ENCODE results near the gene UBR3. TPM values are rescaled to one million over a fixed set of nuclear protein-coding genes. Genes with fewer than 3 reads are reported as not detected.
A peak's percentile ranks its signal among the peaks of the same experiment; 100 is the strongest.
"Not testable (repeated sequence)": the region's sequence is repeated elsewhere in the genome, so short reads cannot be mapped to it uniquely, and the experiment has no call there.

UBR3 gene, protein sequence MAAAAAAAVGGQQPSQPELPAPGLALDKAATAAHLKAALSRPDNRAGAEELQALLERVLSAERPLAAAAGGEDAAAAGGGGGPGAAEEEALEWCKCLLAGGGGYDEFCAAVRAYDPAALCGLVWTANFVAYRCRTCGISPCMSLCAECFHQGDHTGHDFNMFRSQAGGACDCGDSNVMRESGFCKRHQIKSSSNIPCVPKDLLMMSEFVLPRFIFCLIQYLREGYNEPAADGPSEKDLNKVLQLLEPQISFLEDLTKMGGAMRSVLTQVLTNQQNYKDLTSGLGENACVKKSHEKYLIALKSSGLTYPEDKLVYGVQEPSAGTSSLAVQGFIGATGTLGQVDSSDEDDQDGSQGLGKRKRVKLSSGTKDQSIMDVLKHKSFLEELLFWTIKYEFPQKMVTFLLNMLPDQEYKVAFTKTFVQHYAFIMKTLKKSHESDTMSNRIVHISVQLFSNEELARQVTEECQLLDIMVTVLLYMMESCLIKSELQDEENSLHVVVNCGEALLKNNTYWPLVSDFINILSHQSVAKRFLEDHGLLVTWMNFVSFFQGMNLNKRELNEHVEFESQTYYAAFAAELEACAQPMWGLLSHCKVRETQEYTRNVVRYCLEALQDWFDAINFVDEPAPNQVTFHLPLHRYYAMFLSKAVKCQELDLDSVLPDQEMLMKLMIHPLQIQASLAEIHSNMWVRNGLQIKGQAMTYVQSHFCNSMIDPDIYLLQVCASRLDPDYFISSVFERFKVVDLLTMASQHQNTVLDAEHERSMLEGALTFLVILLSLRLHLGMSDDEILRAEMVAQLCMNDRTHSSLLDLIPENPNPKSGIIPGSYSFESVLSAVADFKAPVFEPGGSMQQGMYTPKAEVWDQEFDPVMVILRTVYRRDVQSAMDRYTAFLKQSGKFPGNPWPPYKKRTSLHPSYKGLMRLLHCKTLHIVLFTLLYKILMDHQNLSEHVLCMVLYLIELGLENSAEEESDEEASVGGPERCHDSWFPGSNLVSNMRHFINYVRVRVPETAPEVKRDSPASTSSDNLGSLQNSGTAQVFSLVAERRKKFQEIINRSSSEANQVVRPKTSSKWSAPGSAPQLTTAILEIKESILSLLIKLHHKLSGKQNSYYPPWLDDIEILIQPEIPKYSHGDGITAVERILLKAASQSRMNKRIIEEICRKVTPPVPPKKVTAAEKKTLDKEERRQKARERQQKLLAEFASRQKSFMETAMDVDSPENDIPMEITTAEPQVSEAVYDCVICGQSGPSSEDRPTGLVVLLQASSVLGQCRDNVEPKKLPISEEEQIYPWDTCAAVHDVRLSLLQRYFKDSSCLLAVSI (N-terminal part only)
- polyA plus RNA-seq (ENCODE audit: insufficient read length) = 48.9 TPM

DNA sequence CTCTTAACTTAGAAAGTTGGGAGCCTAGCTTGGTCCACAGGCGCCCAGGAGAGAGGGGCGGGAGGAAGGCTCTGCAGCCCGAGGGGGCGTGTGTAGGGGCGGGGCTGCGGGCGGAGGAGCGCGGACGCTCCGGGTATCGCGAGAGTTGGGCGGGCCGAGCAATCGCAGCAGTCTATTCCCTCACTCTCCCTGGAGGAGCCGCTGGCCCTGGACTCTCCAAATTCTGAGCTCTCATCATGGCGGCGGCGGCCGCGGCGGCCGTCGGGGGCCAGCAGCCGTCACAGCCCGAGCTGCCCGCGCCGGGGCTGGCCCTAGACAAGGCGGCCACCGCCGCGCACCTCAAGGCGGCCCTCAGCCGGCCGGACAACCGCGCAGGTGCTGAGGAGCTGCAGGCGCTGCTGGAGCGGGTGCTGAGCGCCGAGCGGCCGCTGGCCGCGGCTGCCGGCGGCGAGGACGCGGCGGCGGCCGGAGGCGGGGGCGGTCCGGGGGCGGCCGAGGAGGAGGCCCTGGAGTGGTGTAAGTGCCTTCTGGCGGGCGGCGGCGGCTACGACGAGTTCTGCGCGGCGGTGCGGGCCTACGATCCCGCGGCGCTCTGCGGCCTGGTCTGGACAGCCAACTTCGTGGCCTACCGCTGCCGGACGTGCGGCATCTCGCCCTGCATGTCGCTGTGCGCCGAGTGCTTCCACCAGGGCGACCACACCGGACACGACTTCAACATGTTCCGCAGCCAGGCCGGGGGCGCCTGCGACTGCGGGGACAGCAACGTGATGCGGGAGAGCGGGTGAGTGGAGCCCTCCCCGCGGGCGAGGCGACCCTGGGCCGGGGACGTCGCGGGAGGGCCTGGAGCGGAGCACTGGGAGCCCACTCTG lies at the start of gene UBR3:
UBR3 (plus strand) TSS at position 183 of the 869 bp plus-strand sequence; CDS start at position 237, 54 bp downstream.
- DNase-seq (ENCODE audit: low read depth) = peak; percentile 84

DNA sequence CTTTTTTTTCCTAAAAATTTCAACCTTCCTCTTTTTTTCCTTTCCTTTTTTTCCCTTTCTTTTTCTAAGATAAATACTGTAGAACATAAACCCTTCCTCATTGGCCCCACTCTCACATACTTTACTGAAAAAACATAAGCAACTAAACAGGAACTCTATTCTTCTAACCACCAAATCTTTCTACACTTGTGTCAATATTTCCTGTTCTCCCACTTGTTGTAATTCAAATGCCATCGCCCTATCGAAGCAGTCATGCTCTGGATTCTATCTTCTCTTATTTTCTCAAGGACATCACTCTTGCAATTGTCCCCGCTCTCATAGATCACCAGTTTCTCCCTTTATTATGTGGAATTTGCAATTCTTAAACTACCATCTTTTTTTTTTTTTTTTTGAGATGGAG lies 48.8 kb upstream of the UBR3 start:
- DNase-seq (ENCODE audit: low read depth) = no peak

DNA sequence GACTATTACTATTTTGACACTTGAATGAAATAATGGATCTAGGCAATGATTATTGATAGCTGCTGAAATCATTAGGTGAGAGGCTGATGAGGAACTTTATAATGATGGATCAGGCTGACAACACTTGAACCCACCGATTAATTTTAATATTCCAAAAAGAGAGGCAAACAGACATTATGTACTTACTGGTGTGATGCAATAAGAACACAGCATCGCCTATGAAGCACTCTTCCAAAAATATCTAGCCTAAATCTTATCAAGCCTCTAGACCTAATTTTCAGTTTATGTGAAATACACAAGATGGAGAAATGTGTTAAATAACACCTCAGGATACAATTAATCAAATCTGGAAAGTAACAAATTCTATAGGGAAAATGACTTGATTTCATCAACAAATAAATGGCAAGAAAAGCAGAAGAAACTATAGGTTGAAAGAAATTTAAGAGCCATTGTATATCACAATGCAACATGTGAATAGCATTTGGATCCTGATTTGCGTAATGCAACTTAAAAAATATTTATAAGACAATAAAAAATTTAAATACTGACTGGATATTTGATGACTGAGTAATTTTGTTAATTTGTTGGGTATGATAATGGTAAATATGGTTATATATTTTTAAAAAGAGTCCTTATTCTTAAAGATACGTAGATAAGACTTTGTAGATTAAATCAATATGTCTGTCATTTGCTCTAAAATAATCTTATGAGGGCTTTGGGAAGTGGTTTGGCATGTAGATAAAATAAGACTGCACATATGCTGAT lies 45.8 kb upstream of the UBR3 start:
- no peak for DNase-seq (ENCODE audit: low read depth)

DNA sequence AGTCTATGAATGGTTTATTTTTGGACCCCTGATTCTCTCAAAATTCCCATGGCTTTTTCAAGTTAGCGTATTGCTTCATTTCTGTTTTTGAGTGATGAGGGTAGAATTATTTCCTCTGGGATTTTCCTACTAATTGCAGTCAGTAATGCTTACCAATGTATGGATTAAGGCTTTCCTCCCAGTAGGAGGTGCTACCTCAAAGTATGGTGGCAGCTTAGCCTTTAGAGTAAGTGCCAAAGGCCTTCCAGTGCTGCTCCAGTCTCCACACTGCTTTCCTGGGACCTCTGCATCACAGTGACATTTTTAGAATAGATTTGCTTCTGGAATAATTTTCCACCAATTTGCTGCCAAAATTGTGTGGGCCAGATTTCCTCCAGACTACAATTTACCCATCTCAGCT lies 44.7 kb upstream of the UBR3 start:
- DNase-seq (ENCODE audit: low read depth) = no peak

DNA sequence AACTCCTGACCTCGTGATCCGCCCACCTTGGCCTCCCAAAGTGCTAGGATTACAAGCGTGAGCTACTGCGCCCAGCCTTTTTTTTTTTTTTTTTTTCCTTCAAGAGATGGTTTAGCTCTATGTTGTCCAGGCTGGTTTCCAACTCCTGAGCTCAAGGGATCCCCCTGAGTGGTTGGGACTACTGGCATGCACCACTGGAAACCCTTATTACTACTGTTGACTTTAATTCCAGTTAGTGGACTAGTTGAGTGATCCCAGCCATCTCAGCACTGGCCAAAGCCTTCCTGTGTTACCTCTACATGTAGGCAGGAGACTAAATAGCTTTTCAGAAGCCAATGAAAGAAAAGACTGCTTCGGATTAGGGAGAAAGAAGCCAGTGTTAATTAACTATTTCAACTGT lies 36.7 kb upstream of the UBR3 start:
- no peak for DNase-seq (ENCODE audit: low read depth)

DNA sequence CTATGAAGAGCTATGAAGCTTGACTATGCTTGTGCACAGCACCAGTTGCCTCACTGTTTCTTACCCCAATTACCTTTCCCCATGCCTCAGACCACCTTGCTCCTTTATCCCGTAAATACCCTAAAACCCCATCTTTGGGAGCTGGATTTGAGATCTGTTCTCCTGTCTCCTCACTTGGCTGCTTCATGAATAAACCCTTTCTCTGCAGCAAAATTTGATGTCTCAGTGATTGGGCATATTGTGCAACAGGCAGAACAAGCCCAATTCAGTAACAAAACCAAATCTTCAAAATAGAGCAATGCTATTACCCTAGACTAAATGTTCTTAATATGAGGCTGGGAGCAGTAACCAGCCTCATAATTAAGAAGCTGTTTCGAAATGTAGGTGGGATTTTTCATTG lies 32.1 kb upstream of the UBR3 start:
- DNase-seq (ENCODE audit: low read depth) = no peak

DNA sequence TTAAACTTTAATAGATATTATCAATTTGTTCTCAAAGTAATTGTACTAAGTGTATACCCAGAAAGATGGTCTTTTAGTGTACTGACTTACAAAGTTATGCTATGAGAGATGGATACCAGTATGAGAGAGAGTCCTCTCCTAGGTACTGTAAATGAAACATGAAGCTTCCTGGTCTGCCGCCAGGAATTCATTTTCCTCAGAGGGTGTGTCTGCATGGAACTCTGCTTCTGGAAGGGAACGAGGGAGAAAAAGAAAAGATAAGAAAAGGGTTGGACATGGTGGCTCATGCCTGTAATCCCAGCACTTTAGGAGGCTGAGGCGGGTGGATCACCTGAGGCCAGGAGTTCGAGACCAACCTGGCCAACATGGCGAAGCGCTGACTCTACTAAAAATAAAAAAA lies 30.8 kb upstream of the UBR3 start:
- DNase-seq (ENCODE audit: low read depth) = no peak

DNA sequence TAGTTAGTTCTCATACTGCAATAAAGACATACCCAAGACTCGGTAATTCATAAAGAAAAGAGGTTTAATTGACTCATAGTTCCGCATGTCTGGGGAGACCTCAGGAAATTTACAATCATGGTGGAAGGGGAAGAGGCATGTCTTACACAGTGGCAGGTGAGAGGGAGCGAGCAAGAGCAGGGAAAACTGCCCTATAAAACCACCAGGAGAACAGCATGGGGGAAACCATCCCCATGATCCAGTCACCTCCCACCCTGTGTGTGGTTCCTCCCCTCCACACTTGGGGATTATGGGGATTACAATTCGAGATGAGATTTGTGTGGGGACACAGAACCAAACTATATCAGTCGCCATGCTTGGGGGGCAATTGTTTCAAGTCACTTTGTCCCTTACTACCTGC lies 29.7 kb upstream of the UBR3 start:
- DNase-seq (ENCODE audit: low read depth) = no peak

DNA sequence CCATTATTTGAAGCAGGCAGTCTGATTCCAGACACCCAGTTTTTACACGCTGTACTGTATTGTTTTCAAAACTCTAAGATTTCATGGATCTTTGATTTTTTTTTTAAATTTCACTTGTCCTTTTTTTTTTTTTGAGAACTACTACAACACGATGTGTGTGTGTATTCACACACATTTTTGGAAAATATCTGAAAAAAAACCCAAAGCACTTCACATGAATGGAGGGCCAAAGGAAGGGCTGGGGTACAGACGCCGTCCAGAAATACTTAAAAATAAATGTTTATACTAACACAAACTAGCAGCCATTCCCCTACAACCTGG lies 28.9 kb upstream of the UBR3 start:
- no peak for DNase-seq (ENCODE audit: low read depth)

DNA sequence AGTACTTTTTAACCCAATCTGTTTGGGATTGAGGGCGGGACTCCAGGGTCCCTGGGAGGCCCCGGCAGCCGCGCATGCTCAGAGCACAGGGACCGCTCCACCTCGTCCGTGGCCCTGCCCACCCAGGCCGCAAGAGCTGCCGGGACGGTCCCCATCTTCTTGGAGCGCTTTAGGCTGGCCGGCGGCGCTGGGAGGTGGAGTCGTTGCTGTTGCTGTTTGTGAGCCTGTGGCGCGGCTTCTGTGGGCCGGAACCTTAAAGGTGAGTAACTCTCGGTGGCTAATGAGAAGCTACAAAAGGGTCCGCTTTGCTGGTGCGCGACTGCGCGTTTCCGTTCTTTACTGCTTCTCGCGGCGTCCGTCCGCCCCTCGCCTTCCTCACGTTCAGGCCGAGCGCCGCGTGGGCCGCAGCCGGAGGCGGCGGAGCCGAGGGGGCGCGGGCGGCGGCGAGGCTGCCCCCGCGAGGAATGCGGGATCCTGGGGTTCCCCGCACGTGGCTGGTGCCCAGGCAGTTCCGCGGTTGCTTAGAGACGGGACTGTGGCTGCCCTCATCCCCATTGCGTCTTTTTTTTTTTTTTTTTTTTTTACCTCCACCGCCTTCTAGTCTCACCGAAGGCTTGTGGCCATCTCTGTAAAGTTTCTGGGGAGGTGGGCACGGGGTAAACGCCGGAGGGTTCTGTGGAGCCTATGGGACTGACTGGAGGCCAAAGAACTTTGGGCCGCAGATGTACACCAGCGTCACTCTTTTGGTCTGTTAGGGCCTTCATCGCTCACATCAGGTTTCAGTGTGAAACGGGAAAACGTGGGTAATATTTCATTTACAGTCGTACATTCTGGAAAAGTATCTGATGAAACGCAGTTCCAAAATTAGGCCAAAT lies 28.3 kb upstream of the UBR3 start, which contains the start of gene SSB:
SSB (plus strand) TSS at position 154 of the 875 bp plus-strand sequence. CDS start 2,090 bp downstream, outside the sequence.
- DNase-seq (ENCODE audit: low read depth) = peak; percentile 72

DNA sequence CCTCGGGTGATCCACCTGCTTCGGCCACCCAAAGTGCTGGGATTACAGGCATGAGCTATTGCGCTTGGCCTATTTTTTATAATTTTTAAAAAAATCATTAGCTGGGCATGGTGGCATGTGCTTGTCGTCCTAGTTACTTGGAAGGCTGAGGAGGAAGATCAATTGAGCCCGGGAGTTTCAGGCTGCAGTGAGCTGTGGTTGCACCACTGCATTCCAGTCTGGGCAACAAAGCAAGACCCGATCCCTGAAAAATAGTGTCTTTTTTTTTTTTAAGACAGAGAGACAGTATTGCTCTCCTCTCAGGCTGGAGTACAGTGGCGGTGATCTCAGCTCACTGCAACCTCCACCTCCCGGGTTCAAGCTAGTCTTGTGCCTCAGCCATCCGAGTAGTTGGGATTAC lies 23.8 kb upstream of the UBR3 start:
- DNase-seq (ENCODE audit: low read depth) = no peak

DNA sequence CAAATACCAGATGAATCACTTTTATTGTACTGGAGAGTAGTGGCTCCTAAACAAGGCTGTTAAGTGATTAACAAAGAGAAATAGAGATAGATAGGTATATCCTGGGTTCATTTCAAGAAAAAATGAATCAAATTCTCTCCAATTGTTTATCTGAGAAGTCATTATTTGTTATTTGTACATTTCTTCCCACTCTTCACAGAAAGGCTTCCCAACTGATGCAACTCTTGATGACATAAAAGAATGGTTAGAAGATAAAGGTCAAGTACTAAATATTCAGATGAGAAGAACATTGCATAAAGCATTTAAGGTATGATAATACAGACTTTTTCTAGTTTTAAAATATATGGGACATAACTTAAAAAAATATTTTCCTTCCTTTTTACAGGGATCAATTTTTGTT lies 20.7 kb upstream of the UBR3 start:
- DNase-seq (ENCODE audit: low read depth) = no peak

DNA sequence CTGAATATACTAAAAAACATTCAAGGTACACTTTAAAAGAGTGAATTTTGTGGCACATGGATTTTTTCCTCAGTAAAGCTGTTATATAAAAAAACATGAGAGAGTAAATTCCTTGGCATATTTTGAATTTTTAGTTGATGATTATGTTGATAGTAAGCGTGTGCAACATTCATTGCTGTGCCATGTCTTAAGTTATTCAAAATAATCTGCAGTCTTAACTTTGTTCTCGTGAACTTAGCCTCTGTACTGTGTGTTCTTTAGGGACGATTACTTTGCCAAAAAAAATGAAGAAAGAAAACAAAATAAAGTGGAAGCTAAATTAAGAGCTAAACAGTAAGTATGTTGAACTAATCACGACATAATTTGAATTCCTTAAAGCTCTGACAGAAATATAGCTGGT lies 19.0 kb upstream of the UBR3 start:
- no peak for DNase-seq (ENCODE audit: low read depth)

DNA sequence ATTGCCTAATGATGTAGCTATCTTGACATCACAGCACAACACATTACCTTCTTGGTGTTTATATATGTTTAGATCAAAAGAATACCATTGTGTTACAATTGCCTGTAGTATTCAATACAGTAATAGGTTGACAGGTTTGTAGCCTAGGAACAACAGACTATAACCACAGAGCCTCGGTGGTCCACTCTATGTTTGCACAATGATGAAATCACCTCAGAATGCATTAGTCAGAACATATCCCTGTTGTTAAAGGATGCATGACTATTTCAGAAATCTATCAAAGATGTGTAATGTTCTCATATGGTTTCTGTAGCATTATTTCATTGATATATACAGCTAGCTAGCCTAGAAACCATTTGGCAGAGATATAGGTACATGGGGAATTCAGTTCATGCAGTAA lies 11.4 kb upstream of the UBR3 start:
- no peak for DNase-seq (ENCODE audit: low read depth)

DNA sequence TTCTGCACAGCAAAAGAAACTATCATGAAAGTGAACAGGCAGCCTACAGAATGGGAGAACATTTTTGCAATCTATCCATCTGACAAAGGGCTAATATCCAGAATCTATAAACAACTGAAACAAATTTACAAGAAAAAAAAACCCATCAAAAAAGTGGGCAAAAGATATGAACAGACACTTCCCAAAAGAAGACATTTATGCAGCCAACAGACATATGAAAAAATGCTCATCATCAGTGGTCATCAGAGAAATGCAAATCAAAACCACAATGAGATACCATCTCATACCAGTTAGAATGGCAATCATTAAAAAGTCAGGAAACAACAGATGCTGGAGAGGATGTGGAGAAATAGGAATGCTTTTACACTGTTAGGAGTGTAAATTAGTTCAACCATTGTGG lies 10.3 kb upstream of the UBR3 start:
- not testable (repeated sequence) for DNase-seq (ENCODE audit: low read depth)

DNA sequence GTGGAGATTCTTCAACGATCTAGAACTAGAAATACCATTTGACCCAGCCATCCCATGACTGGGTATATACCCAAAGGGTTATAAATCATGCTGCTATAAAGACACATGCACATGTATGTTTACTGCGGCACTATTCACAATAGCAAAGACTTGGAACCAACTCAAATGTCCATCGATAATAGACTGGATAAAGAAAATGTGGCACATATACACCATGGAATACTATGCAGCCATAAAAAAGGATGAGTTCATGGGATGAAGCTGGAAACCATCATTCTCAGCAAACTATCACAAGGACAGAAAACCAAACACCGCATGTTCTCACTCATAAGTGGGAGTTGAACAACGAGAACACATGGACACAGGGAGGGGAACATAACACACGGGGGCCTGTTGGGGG lies 9.9 kb upstream of the UBR3 start:
- not testable (repeated sequence) for DNase-seq (ENCODE audit: low read depth)

DNA sequence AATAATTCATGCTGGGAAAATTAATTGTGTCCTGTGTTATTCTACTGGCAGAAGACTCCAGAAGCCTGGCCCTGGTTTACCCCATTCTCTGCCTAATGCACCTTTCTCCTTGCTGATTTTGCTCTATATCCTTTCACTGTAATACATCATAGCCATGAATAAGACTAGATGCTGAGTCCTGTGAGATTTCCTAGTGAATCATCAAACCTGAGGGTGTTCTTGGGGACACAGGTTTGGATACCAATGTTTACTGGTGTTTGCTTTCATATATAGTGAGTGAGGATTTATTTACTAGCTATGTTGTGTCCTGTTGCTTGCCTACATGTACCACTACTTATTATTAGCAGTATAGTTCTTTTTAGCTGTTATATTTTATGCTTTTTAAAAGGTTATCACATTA lies 9.0 kb upstream of the UBR3 start:
- no peak for DNase-seq (ENCODE audit: low read depth)

DNA sequence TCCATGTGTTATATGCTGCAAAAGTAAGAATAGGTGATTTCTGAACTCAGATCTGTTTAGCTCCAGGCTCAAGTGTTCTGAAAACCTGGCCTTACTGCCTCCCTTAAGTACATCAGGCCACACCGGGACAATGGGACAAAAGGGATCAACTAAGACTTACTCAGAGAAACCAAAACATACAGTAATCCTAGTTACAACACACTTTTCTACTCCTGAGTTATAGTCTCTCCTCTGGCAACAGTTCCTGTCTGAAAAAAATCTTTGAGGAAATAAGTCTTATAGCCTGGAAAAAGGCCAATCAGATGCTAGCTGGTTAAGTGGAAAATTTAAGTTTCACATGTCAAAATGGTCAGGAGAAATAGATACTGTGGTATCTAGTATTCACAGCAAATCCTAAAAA lies 8.1 kb upstream of the UBR3 start:
- no peak for DNase-seq (ENCODE audit: low read depth)

DNA sequence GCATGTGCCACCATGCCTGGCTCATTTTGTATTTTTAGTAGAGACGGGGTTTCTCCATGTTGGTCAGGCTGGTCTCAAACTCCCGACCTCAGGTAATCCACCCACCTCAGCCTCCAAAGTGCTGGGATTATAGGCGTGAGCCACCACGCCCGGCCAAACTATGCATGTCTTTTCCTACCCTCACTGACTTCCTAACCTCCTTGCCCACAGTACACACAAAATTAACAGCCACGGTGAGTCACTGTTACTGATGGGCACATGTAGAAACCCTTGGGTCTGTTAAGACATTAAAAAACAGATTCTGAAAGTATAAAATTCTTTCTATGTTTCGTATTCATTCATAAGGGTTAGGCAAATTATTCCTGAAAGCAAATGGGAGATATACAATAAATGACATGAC lies 7.2 kb upstream of the UBR3 start:
- DNase-seq (ENCODE audit: low read depth) = not testable (repeated sequence)
